Measurements from ENCODE around the gene LLGL2. TPM values are rescaled to one million over a fixed set of nuclear protein-coding genes. Genes with fewer than 3 reads are reported as not detected.

Gene LLGL2
- total RNA-seq, 3 donors from 2014 or later = 4.6 to 60.2 (median 52.4) TPM

- no peak for TF ChIP-seq POLR2AphosphoS5 (IDR thresholded peaks at IDR 0.05)
- no peak for TF ChIP-seq CTCF (IDR thresholded peaks at IDR 0.05)
- TF ChIP-seq POLR2A (IDR thresholded peaks at IDR 0.05) = no peak
- no peak for DNase-seq (ENCODE audit: low spot score in 2 of 2)
- Histone ChIP-seq H3K4me3 (no peak overlapping the region), H3K27ac (peak overlapping the region in 1 of 2 donors; percentile 2), H3K36me3 (no peaks in the 10 kb centered on the region), H3K9me3 (no peaks in the 10 kb centered on the region), H3K4me1 (no peaks in the 10 kb centered on the region), H3K27me3 (no peaks in the 10 kb centered on the region)
- intact Hi-C loops (cut with DNase I; ENCODE audit: low total_unique reads) = loop anchor here (5.0 kb wide), 1 partner anchor 1042 kb away; no protein-coding TSS in a partner anchor
Observed at GRCh38 chr17:75539967-75540729, 14.7 kb downstream of the LLGL2 start.

GRCh38 chr17:75540923-75541503 lies 15.5 kb downstream of the LLGL2 start:
- no peak for TF ChIP-seq POLR2AphosphoS5 (IDR thresholded peaks at IDR 0.05)
- TF ChIP-seq POLR2A (IDR thresholded peaks at IDR 0.05) = no peak
- TF ChIP-seq CTCF (IDR thresholded peaks at IDR 0.05) = no peak
- H3K4me1 ChIP-seq = no peaks in the 10 kb centered on the region
- no peak for DNase-seq (ENCODE audit: low spot score in 2 of 2)
- H3K4me3 ChIP-seq = no peak overlapping the region
- intact Hi-C loops (cut with DNase I; ENCODE audit: low total_unique reads) = loop anchor here (5.0 kb wide), 1 partner anchor 1041 kb away; no protein-coding TSS in a partner anchor
- H3K36me3 ChIP-seq = no peaks in the 10 kb centered on the region
- no peak overlapping the region for H3K27ac ChIP-seq
- no peaks in the 10 kb centered on the region for H3K9me3 ChIP-seq
- no peaks in the 10 kb centered on the region for H3K27me3 ChIP-seq

- H3K4me3 ChIP-seq = no peak overlapping the region
- DNase-seq (ENCODE audit: low spot score in 2 of 2) = no peak
- intact Hi-C loops (cut with DNase I; ENCODE audit: low total_unique reads) = loop anchor here (5.0 kb wide), 1 partner anchor 1040 kb away; no protein-coding TSS in a partner anchor
Observed at GRCh38 chr17:75542229-75542628, 16.7 kb downstream of the LLGL2 start.

GRCh38 chr17:75542728-75543336 lies 17.3 kb downstream of the LLGL2 start:
- H3K4me3 ChIP-seq = no peak overlapping the region
- no peaks in the 10 kb centered on the region for H3K27me3 ChIP-seq
- no peaks in the 10 kb centered on the region for H3K4me1 ChIP-seq
- H3K36me3 ChIP-seq = no peaks in the 10 kb centered on the region
- intact Hi-C loops (cut with DNase I; ENCODE audit: low total_unique reads) = loop anchor here (5.0 kb wide), 1 partner anchor 1039 kb away; no protein-coding TSS in a partner anchor
- DNase-seq (ENCODE audit: low spot score in 2 of 2) = no peak
- no peaks in the 10 kb centered on the region for H3K9me3 ChIP-seq
- no peak overlapping the region for H3K27ac ChIP-seq
- TF ChIP-seq POLR2AphosphoS5 (IDR thresholded peaks at IDR 0.05) (no peak), POLR2A (IDR thresholded peaks at IDR 0.05) (no peak), CTCF (IDR thresholded peaks at IDR 0.05) (no peak)

More at GRCh38 chr17:75542229-75542628, 16.7 kb downstream of the LLGL2 start:
- Histone ChIP-seq H3K4me1 (no peaks in the 10 kb centered on the region), H3K27me3 (no peaks in the 10 kb centered on the region), H3K9me3 (no peaks in the 10 kb centered on the region), H3K36me3 (no peaks in the 10 kb centered on the region), H3K27ac (no peak overlapping the region)
- TF ChIP-seq CTCF (IDR thresholded peaks at IDR 0.05) (no peak), POLR2AphosphoS5 (IDR thresholded peaks at IDR 0.05) (no peak)
